A673 (cell line): Measurements from ENCODE around the gene CELSR1.

ENCODE experiments used
- EZH2 ChIP-seq: fragments of 200-600 bp; sonication (generic); IDR thresholded peaks from 2 replicates; pipeline ENCODE4 v1.6.1; 2017; ENCODE audit warnings: borderline replicate concordance, low read depth, mild to moderate bottlenecking, mixed read lengths, antibody characterized with exemption, low read length; ENCODE audit not compliant: poor library complexity, severe bottlenecking
- TF ChIP-seq, protein P1 (sequence below): fragments of 300-800, 200-600 bp; sonication (generic); conservative IDR thresholded peaks from 2 replicates; pipeline ENCODE4 v1.5.1; 2017; ENCODE audit warnings: low read depth, mild to moderate bottlenecking, antibody characterized with exemption, low read length, moderate library complexity, mixed read lengths

DNA sequence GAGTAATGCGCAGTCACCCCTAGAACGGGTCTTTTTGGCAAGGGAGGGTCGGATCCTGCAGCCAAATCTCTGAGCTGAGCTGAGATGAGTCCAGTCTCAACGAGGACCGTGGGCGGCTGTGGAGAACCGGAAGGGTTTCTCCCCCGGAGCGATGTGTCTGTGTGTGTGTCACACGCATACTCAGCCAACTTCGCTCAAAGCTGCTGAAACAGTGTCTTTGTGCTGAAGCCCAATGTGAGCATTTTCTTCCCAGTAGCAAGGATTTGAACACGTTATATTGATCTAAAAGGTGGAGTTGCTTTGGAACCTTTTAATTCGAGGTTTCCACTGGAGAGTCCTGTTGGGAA lies 1.4 kb upstream of the CELSR1 start:
- TF ChIP-seq, protein P1, sequence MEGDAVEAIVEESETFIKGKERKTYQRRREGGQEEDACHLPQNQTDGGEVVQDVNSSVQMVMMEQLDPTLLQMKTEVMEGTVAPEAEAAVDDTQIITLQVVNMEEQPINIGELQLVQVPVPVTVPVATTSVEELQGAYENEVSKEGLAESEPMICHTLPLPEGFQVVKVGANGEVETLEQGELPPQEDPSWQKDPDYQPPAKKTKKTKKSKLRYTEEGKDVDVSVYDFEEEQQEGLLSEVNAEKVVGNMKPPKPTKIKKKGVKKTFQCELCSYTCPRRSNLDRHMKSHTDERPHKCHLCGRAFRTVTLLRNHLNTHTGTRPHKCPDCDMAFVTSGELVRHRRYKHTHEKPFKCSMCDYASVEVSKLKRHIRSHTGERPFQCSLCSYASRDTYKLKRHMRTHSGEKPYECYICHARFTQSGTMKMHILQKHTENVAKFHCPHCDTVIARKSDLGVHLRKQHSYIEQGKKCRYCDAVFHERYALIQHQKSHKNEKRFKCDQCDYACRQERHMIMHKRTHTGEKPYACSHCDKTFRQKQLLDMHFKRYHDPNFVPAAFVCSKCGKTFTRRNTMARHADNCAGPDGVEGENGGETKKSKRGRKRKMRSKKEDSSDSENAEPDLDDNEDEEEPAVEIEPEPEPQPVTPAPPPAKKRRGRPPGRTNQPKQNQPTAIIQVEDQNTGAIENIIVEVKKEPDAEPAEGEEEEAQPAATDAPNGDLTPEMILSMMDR, result 0 out of 2 replicates have a peak, but pooled peaks have one; percentile 0
- TF ChIP-seq EZH2, result no peak
